HCT116 (cell line): Measurements from ENCODE around the gene RNF183. TPM values are rescaled to one million over a fixed set of nuclear protein-coding genes. Genes with fewer than 3 reads are reported as not detected.

Experiments
- ATAC-seq: fragments of 200-7000 bp; cut with Tn5 transposase; 2 replicates; pipeline ENCODE4 v1.9.1; 2020; ENCODE audit warnings: mild to moderate bottlenecking, moderate library complexity
- BruUV-seq: library from RNA; stranded (reverse); fragments of 400-500 nt; replicated peaks from 2 replicates; lab custom pipeline; 2021; lab: Mats Ljungman, UMichigan
- CTCF ChIA-PET: fragments of 300-600 bp; sonication (Branson Sonifier 250); formaldehyde crosslinking; loops from one replicate; lab custom pipeline; 2021; ENCODE audit warnings: antibody characterized with exemption; lab: Charles Lee
- POLR2A ChIA-PET: fragments of 300-600, 350-600 bp; sonication (Branson Sonifier 250); formaldehyde crosslinking; loops from one replicate; lab custom pipeline; 2021; ENCODE audit warnings: antibody characterized with exemption; lab: Charles Lee
- RAD21 ChIA-PET, 2 experiments: fragments of 300-600 bp; sonication (Branson Sonifier 250); formaldehyde crosslinking; loops; one replicate each; lab custom pipeline; 2023; ENCODE audit warnings: low total read pairs in 2 of 2; ENCODE audit not compliant: uncharacterized antibody in 2 of 2, unreplicated experiment in 2 of 2, low non-redundant PET in 1 of 2; lab: Charles Lee
- DNase-seq: peaks from one replicate; pipeline ENCODE4 v3.0.0-alpha.2; 2010; ENCODE audit warnings: low read depth, low spot score
- H2AFZ ChIP-seq: fragments of 200-600 bp; shearing (Covaris generic), sonication (generic); 2 replicates; pipeline ENCODE4 v1.6.1; 2017; ENCODE audit warnings: low read depth, mixed run types, mixed read lengths, antibody characterized with exemption, low read length; ENCODE audit not compliant: poor library complexity, severe bottlenecking
- H3K27ac ChIP-seq: 2 replicates; pipeline ENCODE4 v1.5.1; 2012; ENCODE audit warnings: low read depth, low read length
- H3K27me3 ChIP-seq: fragments of 200-600 bp; sonication (generic); 2 replicates; pipeline ENCODE4 v1.6.1; 2016; ENCODE audit warnings: mixed run types, low read length, mixed read lengths; ENCODE audit not compliant: insufficient read depth
- H3K36me3 ChIP-seq, 2 experiments: fragments of 200-500 bp in 1 of 2; fragments of 200-600 bp in 1 of 2; sonication (Bioruptor generic) in 1 of 2; sonication (generic) in 1 of 2; 2 replicates each; pipeline versions ENCODE4 v1.5.1 to v1.6.1; 2014 to 2016; ENCODE audit warnings: low read length in 2 of 2, inconsistent platforms in 1 of 2, mixed read lengths in 1 of 2, mixed run types in 1 of 2; ENCODE audit not compliant: insufficient read depth in 2 of 2, control insufficient read depth in 1 of 2
- H3K4me1 ChIP-seq, 2 experiments: fragments of 200-600 bp in 1 of 2; sonication (generic) in 1 of 2; 2 replicates each; pipeline versions ENCODE4 v1.5.1 to v1.6.1; 2012 to 2017; ENCODE audit warnings: low read length in 2 of 2, inconsistent platforms in 1 of 2, mild to moderate bottlenecking in 1 of 2, mixed read lengths in 1 of 2, mixed run types in 1 of 2, moderate library complexity in 1 of 2; ENCODE audit not compliant: insufficient read depth in 2 of 2, control insufficient read depth in 1 of 2
- H3K4me2 ChIP-seq: fragments of 200-600 bp; sonication (generic); 2 replicates; pipeline ENCODE4 v1.6.1; 2017; ENCODE audit warnings: mixed run types, low read length, mixed read lengths
- H3K4me3 ChIP-seq, 2 experiments: fragments of 200-600 bp in 1 of 2; sonication (generic) in 1 of 2; replicated peaks in 1 of 2; 2 replicates each; pipeline ENCODE4 v1.5.1; 2011 to 2016; ENCODE audit warnings: low read length in 2 of 2, control low read depth in 1 of 2, low read depth in 1 of 2, mild to moderate bottlenecking in 1 of 2, mixed read lengths in 1 of 2, mixed run types in 1 of 2
- H3K79me2 ChIP-seq: fragments of 200-600 bp; sonication (generic); 2 replicates; pipeline ENCODE4 v1.6.1; 2017; ENCODE audit warnings: mild to moderate bottlenecking, mixed run types, low read length, moderate library complexity, mixed read lengths; ENCODE audit not compliant: insufficient read depth
- H3K9ac ChIP-seq: fragments of 200-600 bp; sonication (generic); 2 replicates; pipeline ENCODE4 v1.6.1; 2016; ENCODE audit warnings: low read length, mixed read lengths
- H3K9me2 ChIP-seq: fragments of 200-600 bp; sonication (generic), shearing (Covaris generic); 2 replicates; pipeline ENCODE4 v1.6.1; 2017; ENCODE audit warnings: mixed run types, mild to moderate bottlenecking, moderate library complexity; ENCODE audit not compliant: insufficient read depth
- H3K9me3 ChIP-seq, 2 experiments: fragments of 200-500 bp in 1 of 2; fragments of 200-600 bp in 1 of 2; sonication (Bioruptor generic) in 1 of 2; sonication (generic) in 1 of 2; 2 replicates each; pipeline ENCODE4 v1.6.1; 2014 to 2017; ENCODE audit warnings: low read length in 2 of 2, mixed read lengths in 2 of 2, inconsistent platforms in 1 of 2, low read depth in 1 of 2, mild to moderate bottlenecking in 1 of 2, mixed run types in 1 of 2, moderate library complexity in 1 of 2; ENCODE audit not compliant: control insufficient read depth in 1 of 2, insufficient read depth in 1 of 2
- H4K20me1 ChIP-seq: fragments of 200-600 bp; sonication (generic), shearing (Covaris generic); 2 replicates; pipeline ENCODE4 v1.6.1; 2017; ENCODE audit warnings: mixed run types, mild to moderate bottlenecking, moderate library complexity; ENCODE audit not compliant: insufficient read depth
- ATF3 ChIP-seq: IDR thresholded peaks from 2 replicates; pipeline ENCODE4 v1.6.1; 2012
- EGR1 ChIP-seq: IDR thresholded peaks from 2 replicates; pipeline ENCODE4 v1.6.1; 2012; ENCODE audit warnings: low read depth
- ELF1 ChIP-seq: IDR thresholded peaks from 2 replicates; pipeline ENCODE4 v1.6.1; 2012; ENCODE audit warnings: low read depth, borderline replicate concordance
- FOSL1 ChIP-seq: IDR thresholded peaks from 2 replicates; pipeline ENCODE4 v1.6.1; 2012; ENCODE audit warnings: low read depth
- JUND ChIP-seq: IDR thresholded peaks from 2 replicates; pipeline ENCODE4 v1.6.1; 2012
- POLR2A ChIP-seq: IDR thresholded peaks from 2 replicates; pipeline ENCODE4 v1.7.0; 2011; ENCODE audit warnings: borderline replicate concordance; ENCODE audit not compliant: insufficient read depth, insufficient read length; ENCODE audit errors: extremely low read depth
- POLR2AphosphoS5 ChIP-seq: IDR thresholded peaks from 2 replicates; pipeline ENCODE4 v1.6.1; 2011; ENCODE audit warnings: mild to moderate bottlenecking, low read depth, low read length, moderate library complexity
- RAD21 ChIP-seq: IDR thresholded peaks from 2 replicates; pipeline ENCODE4 v1.6.1; 2012; ENCODE audit warnings: low read depth, mild to moderate bottlenecking
- SIN3A ChIP-seq: IDR thresholded peaks from 2 replicates; pipeline ENCODE4 v1.6.1; 2012; ENCODE audit warnings: low read depth
- TCF7L2 ChIP-seq: IDR thresholded peaks from 2 replicates; pipeline ENCODE4 v1.7.0; 2011; ENCODE audit warnings: borderline replicate concordance, inconsistent platforms; ENCODE audit not compliant: insufficient read depth, insufficient read length; ENCODE audit errors: extremely low read depth
- YY1 ChIP-seq: IDR thresholded peaks from 2 replicates; pipeline ENCODE4 v1.6.1; 2011; ENCODE audit warnings: low read length, low read depth, moderate library complexity, mild to moderate bottlenecking; ENCODE audit not compliant: insufficient replicate concordance; ENCODE audit errors: extremely low read depth
- ZFX ChIP-seq: fragments of 450-650 bp; IDR thresholded peaks from 2 replicates; pipeline ENCODE4 v1.6.1; 2017
- intact Hi-C: fragments of 100-400 bp; cut with micrococcal nuclease; formaldehyde crosslinking; loops from 2 replicates; pipeline ENCODE4 v1.10.0; 2022
- total RNA-seq: library from RNA; stranded (reverse); gene quantifications from one replicate; pipeline ENCODE4 v1.2.1, GENCODE V29; 2021; ENCODE audit not compliant: unreplicated experiment

RNF183 gene
- total RNA-seq, 1 experiment from 2014 or later, result 0.12 TPM

GRCh38 chr9:113311961-113312360 is 8.8 kb upstream of the RNF183 start:
- Histone ChIP-seq H2AFZ (no peak overlapping the region), H3K9me2 (no peaks in the 10 kb centered on the region), H3K4me2 (no peak overlapping the region), H3K9me3 (no peaks in the 10 kb centered on the region), H3K27ac (no peak overlapping the region), H3K4me3 (no peak overlapping the region), H3K9ac (no peak overlapping the region), H3K27me3 (no peaks in the 10 kb centered on the region), H4K20me1 (no peaks in the 10 kb centered on the region), H3K79me2 (no peaks in the 10 kb centered on the region), H3K4me1 (no peaks in the 10 kb centered on the region), H3K36me3 (no peaks in the 10 kb centered on the region)
- RAD21 ChIA-PET, result no interaction called here
- POLR2A ChIA-PET, result no interaction called here
- no TSS peak for BruUV-seq
- no peak for TF ChIP-seq FOSL1
- TF ChIP-seq EGR1, result no peak
- TF ChIP-seq SIN3A, result no peak
- TF ChIP-seq POLR2A, result no peak
- no peak for TF ChIP-seq RAD21
- TF ChIP-seq ELF1, result no peak
- no peak for TF ChIP-seq ATF3
- TF ChIP-seq TCF7L2, result no peak
- intact Hi-C loops, result no loop called here
- no peak for ATAC-seq
- CTCF ChIA-PET, result no interaction called here
- no peak for DNase-seq

GRCh38 chr9:113310538-113310937 is 7.4 kb upstream of the RNF183 start:
- RAD21 ChIA-PET, result no interaction called here
- POLR2A ChIA-PET, result no interaction called here
- no peaks in the 10 kb centered on the region for H3K36me3 ChIP-seq
- no peak overlapping the region for H3K9ac ChIP-seq
- CTCF ChIA-PET, result interaction anchor here (0.7 kb wide), 1 partner anchor 30 kb away, joined by 4 read pairs; the partner anchor contains the start of gene WDR31
- H3K4me3 ChIP-seq, result no peak overlapping the region
- H2AFZ ChIP-seq, result no peak overlapping the region
- intact Hi-C loops, result no loop called here
- TF ChIP-seq POLR2AphosphoS5 (no peak), YY1 (no peak), ZFX (no peak), JUND (no peak)
- no peaks in the 10 kb centered on the region for H3K9me2 ChIP-seq
- H3K4me2 ChIP-seq, result no peak overlapping the region
- DNase-seq (no peak), ATAC-seq (no peak)
- no peaks in the 10 kb centered on the region for H3K27me3 ChIP-seq
- no peaks in the 10 kb centered on the region for H3K79me2 ChIP-seq
- H4K20me1 ChIP-seq, result no peaks in the 10 kb centered on the region
- H3K9me3 ChIP-seq, result no peaks in the 10 kb centered on the region
- no TSS peak for BruUV-seq
- no peak overlapping the region for H3K27ac ChIP-seq
- H3K4me1 ChIP-seq, result no peaks in the 10 kb centered on the region
